Measurements from ENCODE around the gene SCOC.

- TF ChIP-seq SUZ12 (IDR thresholded peaks at IDR 0.05; ENCODE audit: extremely low read depth, insufficient read depth, insufficient read length) = no peak
- TF ChIP-seq ZNF274 (IDR thresholded peaks at IDR 0.05; ENCODE audit: low read depth, low read length) = no peak
- TF ChIP-seq YY1 (IDR thresholded peaks at IDR 0.05; ENCODE audit: insufficient read depth, insufficient read length) = no peak
Measured at GRCh38 chr4:140427919-140428471, 54.5 kb downstream of the SCOC start.
